ENCODE results near the gene EPHB1. TPM values are rescaled to one million over a fixed set of nuclear protein-coding genes. Genes with fewer than 3 reads are reported as not detected.

Gene EPHB1
- polyA plus RNA-seq, 1 donor from 2014 or later = 18.7 TPM

GRCh38 chr3:135242285-135242684 lies 447.2 kb downstream of the EPHB1 start:
- Histone ChIP-seq H3K36me3 (ENCODE audit: insufficient read depth, low read length) (no peaks in the 10 kb centered on the region), H2AFZ (ENCODE audit: low read depth, low read length) (no peak overlapping the region), H4K20me1 (ENCODE audit: insufficient read depth) (no peaks in the 10 kb centered on the region), H3K9me3 (ENCODE audit: low read length) (no peaks in the 10 kb centered on the region), H3K9me2 (ENCODE audit: insufficient read depth, low read length) (no peaks in the 10 kb centered on the region), H3K79me2 (replicated peaks; ENCODE audit: insufficient read depth, low read length) (no peaks in the 10 kb centered on the region), H3K27ac (ENCODE audit: low read length) (no peak overlapping the region), H3K4me2 (ENCODE audit: low read length) (no peak overlapping the region), H3F3A (ENCODE audit: insufficient read depth, low read length, poor library complexity, severe bottlenecking) (no peaks in the 10 kb centered on the region), H3K9ac (ENCODE audit: low read length) (no peak overlapping the region), H3K4me3 (ENCODE audit: low read length) (no peak overlapping the region), H3K27me3 (ENCODE audit: insufficient read depth, low read depth, low read length) (no peaks in the 10 kb centered on the region)
- TF ChIP-seq TAF1 (IDR thresholded peaks at IDR 0.05; ENCODE audit: low read depth) = no peak
- no peak for TF ChIP-seq RAD21 (conservative IDR thresholded peaks at IDR 0.05)
- TF ChIP-seq EZH2 (IDR thresholded peaks at IDR 0.05; ENCODE audit: borderline replicate concordance, insufficient read depth, low read length, poor library complexity, severe bottlenecking) = no peak
- TF ChIP-seq POLR2AphosphoS5 (IDR thresholded peaks at IDR 0.05) = no peak
- TF ChIP-seq MXI1 (conservative IDR thresholded peaks at IDR 0.05; ENCODE audit: poor library complexity, severe bottlenecking) = no peak
- TF ChIP-seq EP300 (conservative IDR thresholded peaks at IDR 0.05; ENCODE audit: poor library complexity, severe bottlenecking) = no peak
- no peak for TF ChIP-seq CTCF (IDR thresholded peaks at IDR 0.05; ENCODE audit: poor library complexity, severe bottlenecking)
- TF ChIP-seq SMC3 (conservative IDR thresholded peaks at IDR 0.05; ENCODE audit: poor library complexity) = no peak
- TF ChIP-seq REST (IDR thresholded peaks at IDR 0.05; ENCODE audit: borderline replicate concordance) = no peak

- Histone ChIP-seq H3K9me2 (ENCODE audit: insufficient read depth, low read length) (no peaks in the 10 kb centered on the region), H3K9me3 (ENCODE audit: low read length) (no peaks in the 10 kb centered on the region), H3K27me3 (ENCODE audit: insufficient read depth, low read depth, low read length) (no peaks in the 10 kb centered on the region), H3K27ac (ENCODE audit: low read length) (peak overlapping the region; percentile 36), H2AFZ (ENCODE audit: low read depth, low read length) (no peak overlapping the region), H3K79me2 (replicated peaks; ENCODE audit: insufficient read depth, low read length) (no peaks in the 10 kb centered on the region), H3K36me3 (ENCODE audit: insufficient read depth, low read length) (no peaks in the 10 kb centered on the region), H3K4me3 (ENCODE audit: low read length) (peak overlapping the region; percentile 30), H3K4me2 (ENCODE audit: low read length) (no peak overlapping the region), H3F3A (ENCODE audit: insufficient read depth, low read length, poor library complexity, severe bottlenecking) (no peaks in the 10 kb centered on the region), H3K9ac (ENCODE audit: low read length) (peak overlapping the region; percentile 3), H4K20me1 (ENCODE audit: insufficient read depth) (no peaks in the 10 kb centered on the region)
- no peak for TF ChIP-seq CTCF (IDR thresholded peaks at IDR 0.05; ENCODE audit: poor library complexity, severe bottlenecking)
- no peak for TF ChIP-seq TAF1 (IDR thresholded peaks at IDR 0.05; ENCODE audit: low read depth)
- TF ChIP-seq POLR2AphosphoS5 (IDR thresholded peaks at IDR 0.05) = no peak
- no peak for TF ChIP-seq REST (IDR thresholded peaks at IDR 0.05; ENCODE audit: borderline replicate concordance)
- no peak for TF ChIP-seq MXI1 (conservative IDR thresholded peaks at IDR 0.05; ENCODE audit: poor library complexity, severe bottlenecking)
- peak; percentile 26 for TF ChIP-seq SMC3 (conservative IDR thresholded peaks at IDR 0.05; ENCODE audit: poor library complexity)
- peak; percentile 27 for TF ChIP-seq RAD21 (conservative IDR thresholded peaks at IDR 0.05)
- no peak for TF ChIP-seq EZH2 (IDR thresholded peaks at IDR 0.05; ENCODE audit: borderline replicate concordance, insufficient read depth, low read length, poor library complexity, severe bottlenecking)
Observed at GRCh38 chr3:135243616-135244015, 448.6 kb downstream of the EPHB1 start.
